SIG-M5 (cell line): Measurements from ENCODE around the gene REXO4.
A peak's percentile ranks its signal among the peaks of the same experiment; 100 is the strongest.
"Not testable (repeated sequence)": the region's sequence is repeated elsewhere in the genome, so short reads cannot be mapped to it uniquely, and the experiment has no call there.

ENCODE experiments used
- DNase-seq: peaks from one replicate; lab custom pipeline; 2025; lab: John Stamatoyannopoulos, UW

REXO4 gene, protein sequence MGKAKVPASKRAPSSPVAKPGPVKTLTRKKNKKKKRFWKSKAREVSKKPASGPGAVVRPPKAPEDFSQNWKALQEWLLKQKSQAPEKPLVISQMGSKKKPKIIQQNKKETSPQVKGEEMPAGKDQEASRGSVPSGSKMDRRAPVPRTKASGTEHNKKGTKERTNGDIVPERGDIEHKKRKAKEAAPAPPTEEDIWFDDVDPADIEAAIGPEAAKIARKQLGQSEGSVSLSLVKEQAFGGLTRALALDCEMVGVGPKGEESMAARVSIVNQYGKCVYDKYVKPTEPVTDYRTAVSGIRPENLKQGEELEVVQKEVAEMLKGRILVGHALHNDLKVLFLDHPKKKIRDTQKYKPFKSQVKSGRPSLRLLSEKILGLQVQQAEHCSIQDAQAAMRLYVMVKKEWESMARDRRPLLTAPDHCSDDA

DNA sequence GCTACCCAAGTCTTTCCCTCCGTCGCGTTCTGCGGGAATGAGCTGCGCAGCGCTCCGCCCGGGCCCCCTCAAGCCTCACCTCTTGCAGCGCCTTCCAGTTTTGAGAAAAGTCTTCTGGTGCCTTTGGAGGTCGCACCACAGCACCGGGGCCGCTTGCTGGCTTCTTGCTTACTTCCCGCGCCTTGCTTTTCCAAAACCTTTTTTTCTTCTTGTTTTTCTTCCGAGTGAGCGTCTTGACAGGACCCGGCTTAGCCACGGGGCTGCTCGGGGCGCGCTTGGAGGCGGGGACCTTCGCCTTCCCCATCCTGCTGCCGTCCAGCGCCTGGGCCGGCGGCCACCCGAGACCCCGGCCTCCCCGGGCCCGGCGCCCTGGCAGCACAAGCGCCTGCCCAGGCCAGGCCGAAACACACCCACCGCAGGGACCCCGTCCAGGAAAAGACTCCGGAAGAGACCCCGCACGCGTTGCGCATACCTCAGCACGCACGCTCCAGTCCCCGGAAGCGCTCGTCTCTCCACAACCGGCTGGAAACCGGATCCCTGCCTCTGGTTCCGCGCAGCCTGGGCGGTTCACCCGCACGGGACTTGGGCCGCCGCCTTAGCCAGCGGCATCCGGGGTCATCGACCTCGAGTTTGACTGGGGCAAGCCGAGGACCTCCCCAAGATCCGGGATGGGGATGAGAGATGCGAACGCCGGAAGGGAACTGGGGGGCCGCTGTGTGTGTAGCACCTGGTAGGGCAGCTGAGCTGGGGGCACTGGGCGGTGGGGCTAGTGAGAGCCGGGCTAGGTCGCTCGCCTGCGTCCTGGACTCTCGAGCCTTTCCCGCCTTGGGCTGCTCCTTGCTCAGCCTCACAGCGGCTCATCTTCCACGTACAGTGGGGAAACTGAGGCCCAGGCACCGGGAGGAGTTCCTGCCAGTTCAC lies at the start of gene REXO4:
Gene REXO4 (minus strand): TSS at position 470 of the 921 bp plus-strand sequence. CDS start 166 bp downstream, at position 304.
- DNase-seq: peak; percentile 51

DNA sequence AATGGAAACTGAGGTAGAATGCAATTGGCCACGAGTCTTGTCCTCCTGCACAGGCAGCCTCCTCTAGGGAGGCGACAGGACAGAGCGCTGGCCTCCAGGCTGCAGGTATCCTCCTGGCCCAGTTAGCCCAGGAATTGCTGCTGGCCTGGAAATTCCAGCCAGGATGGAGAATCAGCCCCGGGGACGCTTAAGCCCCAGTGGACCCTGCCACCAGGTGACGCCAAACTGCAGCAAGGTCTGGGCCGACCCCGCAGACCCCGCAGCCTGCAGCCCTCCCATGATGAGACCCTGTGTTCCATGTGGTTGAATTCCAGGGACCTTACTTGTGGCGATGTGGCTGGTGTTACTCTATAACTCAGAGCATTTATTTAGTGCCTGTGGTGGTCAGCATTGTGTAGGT lies 49.3 kb upstream of the REXO4 start:
- no peak for DNase-seq

DNA sequence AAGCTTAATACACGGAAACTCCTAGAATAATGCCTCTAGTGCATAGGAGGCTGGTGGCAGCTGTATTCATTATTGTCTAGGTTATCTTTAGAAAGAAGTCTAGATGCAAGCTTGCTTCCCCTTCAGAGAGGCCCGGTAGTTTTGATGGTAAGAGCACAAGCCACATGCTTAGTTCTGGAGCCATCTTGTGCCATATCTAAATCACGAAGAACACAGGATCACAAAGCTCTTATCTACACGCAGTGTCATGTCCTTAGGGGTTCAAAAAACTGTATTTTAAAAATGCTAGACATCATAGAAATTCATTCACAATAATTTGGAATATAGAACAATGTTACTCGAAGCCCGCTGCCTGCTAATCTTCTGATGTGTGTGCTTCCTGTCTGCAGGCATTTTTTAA lies 48.2 kb upstream of the REXO4 start:
- no peak for DNase-seq

DNA sequence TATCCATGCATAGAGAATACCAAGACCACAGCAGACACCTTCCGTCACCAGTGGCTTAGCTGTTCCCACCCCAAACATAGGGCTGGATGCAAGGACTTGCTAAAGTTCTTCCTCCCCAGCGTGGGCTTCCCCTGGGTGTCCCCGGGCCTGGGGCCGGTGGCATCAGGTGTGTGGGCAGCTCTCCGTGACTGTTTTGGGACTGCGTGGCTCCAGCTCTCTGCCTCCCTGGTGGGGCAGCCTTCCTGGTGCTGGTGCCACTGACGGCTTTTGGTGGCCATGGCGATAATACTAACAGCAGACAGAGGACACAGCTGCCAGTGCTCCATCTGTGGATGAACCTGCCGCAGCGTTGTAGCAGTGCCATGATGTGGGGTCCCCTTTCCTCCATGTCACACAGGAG lies 46.8 kb upstream of the REXO4 start:
- no peak for DNase-seq

DNA sequence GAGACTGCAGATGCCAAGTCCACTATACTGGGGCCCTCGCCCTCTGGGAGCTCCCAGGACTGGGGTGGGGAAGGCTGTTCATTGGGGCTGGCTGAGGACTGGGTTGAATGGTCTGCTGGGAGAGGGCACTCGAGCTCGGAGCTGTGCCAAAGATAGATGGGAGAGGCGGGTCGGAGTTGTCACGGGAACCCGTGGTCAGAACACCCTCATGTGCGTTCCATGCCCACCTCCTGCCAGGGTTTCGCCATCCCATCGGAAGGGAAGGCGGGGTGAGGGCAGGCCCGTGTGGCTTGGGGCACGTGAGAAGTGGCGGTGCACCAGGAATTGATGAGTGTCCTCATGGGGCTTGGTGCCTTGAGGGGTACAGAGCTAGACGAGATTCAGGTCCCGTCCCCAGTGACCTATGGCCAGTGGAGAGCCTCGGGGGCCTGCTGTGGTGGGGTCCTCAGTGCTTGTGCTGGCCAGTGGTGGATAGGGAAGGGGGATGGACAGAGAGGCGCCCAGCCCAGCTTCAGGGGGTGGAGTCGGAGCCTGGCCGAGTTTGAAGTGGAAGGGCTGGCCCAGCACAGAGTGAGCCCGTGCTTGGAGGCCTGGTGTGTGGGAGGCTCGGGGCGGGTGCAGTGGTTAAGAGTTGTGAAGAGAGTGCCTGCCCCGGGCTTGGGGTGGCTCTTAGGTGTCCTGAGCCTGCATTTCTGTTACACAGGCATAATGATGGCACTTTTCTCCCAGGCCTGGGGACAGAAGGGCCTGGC lies 46.2 kb upstream of the REXO4 start:
- DNase-seq: no peak

DNA sequence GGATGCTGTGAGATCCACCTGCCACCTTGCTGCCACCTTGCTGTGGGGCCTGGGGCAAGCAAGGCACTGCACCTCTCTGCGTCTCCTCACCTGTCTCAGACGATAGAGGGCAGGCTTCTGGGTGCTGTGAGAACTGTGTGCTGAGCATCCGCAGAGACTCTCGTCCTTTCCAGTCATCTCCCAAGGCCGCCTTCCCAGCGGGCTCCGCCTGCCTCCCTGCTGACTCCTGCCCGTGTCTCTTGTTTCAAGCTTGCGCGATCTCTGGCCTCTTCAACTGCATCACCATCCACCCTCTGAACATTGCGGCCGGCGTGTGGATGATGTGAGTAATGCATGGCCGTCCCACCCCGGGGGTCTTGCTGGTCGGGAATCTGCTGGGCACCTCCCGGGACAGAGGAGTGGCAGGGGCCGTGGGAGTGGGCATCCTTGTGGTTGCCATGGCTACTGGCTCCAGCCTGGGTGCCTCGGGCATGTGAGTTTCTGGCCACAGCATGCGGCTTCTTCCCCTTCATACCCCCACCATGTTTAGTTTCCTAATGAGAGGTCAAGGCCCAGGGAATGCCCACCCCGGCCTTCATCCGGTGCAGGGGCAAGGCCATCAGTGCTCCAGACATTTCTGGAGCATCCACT lies 45.5 kb upstream of the REXO4 start:
- no peak for DNase-seq

DNA sequence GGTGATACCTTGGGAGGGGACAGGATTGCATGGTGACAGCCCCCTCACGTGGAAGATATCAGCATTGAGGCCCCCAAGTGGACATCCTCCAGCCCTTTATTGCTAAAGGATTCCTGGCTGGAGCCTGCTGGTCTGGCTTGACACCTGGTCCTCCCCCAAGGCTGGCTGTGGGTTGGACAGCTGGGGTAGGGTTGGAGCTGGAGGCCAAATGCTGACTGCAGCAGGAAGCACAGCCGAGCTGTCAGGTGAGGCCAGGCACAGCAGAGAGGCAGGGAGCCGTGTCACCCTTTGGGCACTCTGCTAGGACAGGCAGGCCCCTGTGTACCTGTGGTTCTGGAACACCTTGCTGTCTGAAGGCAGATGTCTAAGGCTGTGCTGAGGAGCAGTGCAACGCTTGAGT lies 44.2 kb upstream of the REXO4 start:
- no peak for DNase-seq

DNA sequence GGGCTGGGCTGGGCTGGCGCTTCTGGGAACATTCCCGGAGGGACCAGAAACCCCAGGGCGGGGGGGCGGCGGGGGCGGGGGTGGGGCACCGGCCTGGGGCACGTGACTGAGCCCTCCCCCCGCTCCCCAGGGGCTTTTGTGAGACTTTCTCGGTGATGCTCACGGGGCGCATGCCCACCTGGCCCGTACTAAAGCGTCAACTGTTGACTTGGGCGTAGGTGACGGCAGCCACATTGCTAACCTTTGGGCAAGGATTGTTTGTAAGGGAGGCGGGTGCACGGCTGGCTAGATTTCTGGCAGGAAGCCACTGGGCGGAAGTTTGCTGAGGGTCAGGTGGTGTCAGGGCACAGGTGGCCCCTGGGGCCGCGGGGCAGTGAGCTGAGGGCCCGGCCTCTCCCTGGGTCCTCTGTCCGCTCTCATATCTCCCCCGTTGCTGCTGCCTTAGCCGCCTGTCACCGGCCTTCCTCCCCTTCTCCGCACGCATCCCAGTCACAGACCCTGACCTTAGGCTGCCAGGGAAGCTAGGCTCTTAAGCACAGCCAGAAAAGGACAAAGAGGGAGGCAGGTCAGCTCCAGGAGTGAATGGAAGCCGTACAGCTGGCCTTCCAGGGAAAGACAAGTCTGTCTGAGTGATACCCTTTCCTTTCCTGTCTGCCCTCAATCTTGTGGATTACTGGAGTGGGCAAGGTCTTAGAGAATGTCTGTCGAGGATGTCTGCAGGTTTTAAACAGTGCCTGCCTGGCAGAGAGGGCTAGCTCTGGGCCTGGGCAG lies 42.8 kb upstream of the REXO4 start:
- no peak for DNase-seq

DNA sequence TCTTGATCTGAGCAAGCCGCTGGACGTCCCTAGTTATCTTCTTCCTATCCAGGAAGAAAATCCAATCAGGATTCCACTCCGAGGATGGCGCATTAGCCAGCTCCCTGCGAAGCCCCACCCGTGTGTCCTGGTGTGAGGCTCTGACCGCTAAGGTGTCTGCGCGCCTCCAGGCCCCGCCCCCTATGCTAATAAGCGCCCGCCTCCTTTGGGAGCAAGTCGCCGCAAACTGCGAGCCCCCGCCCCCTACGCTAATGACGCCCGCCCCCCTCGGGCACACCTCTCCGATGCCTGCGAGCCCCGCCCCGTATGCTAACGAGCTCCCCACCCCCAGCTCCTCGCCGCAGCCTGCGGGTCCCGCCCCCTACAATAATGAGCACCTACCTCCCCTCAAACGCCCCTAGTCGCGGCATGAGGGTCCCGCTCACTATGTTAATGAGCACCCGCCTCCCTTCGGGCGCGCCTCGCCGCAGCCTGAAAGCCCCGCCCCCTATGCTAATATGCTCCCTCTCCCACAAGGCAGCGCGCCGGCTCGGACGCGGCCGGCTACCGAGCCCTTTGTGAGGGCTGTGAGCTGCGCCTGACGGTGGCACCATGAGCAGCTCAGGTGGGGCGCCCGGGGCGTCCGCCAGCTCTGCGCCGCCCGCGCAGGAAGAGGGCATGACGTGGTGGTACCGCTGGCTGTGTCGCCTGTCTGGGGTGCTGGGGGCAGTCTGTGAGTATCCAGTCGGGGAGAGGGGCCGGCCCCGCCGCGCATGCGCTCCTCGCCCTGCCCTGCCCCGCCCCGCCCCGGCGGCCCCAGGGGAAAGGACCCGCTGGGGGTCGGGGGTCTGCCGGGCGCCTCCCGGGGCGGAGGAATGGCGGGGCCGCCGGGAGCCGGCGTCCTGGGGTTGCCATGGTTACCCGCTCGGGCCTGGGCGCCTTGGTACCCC lies 41.9 kb upstream of the REXO4 start, which contains the start of gene CACFD1:
Gene CACFD1 (plus strand): TSS at position 503 of the 929 bp plus-strand sequence. CDS start 89 bp downstream, at position 592.
- no peak for DNase-seq

DNA sequence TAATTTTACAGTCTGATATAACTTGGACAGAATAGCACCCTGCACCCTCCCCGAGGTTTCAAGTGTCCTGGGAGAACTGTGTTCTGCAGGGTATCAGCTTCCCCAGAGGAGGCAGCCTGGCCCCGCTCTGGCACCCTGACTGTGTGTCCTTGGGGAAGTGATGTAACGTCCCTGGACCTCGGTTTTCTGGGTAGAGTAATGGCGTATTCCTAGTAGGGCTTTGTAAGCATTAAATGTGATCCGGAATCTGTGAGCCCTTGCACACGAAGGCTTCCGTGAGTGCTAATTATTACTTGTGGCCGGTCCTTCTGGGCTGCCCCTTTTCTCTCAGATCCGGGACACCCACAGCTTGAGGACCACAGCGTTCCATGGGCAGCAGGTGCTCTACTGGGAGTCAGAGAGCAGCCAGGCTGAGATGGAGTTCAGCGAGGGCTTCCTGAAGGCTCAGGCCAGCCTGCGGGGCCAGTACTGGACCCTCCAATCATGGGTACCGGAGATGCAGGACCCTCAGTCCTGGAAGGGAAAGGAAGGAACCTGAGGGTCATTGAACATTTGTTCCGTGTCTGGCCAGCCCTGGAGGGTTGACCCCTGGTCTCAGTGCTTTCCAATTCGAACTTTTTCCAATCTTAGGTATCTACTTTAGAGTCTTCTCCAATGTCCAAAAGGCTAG lies 41.0 kb upstream of the REXO4 start:
- no peak for DNase-seq

DNA sequence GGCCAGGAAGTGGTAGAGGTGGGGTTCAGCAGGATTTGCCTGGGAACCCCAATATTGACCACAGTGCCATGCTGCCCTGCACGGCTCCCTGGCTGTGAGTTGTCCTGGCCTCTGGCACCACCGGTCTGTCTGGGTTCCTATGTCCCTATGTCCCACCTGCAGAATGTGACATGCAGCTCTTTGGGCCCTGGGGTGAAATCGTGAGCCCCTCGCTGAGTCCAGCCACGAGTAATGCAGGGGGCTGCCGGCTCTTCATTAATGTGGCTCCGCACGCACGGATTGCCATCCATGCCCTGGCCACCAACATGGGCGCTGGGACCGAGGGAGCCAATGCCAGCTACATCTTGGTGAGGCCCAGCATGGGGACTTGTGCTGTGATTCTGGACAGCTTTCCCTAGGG lies 39.9 kb upstream of the REXO4 start:
- no peak for DNase-seq

DNA sequence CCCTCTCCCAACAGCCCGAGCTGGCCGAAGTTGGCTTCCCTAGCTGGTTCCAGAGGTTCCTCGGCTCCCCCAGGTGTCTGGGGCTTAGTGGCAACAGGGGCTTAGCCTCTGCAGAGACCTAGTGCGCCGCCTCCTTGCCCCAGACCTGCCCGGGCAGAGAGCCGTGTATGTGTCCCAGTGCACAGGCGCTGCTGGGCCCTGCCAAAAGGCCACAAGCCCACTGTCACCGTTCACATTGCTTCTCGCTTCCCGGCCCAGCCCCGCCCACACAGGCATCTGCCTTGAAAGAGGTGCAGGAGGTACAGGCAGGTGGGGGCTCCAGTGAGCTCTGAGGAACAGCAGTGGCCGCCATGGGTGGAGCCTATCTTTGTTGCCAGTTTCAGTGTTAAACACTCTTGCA lies 39.4 kb upstream of the REXO4 start:
- no peak for DNase-seq

DNA sequence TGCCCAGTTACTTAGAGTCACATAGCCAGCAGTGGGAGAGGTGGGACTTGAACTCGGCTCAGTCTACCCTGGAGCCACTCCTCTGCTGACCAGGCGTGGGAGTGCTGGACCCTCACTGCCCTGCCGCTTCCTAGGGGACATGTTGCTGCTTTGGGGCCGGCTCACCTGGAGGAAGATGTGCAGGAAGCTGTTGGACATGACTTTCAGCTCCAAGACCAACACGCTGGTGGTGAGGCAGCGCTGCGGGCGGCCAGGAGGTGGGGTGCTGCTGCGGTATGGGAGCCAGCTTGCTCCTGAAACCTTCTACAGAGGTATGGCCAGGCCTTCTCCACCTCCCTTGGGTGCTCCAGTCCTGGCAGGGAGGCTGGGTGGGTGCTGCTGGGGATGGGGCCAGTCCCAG lies 38.6 kb upstream of the REXO4 start:
- no peak for DNase-seq

DNA sequence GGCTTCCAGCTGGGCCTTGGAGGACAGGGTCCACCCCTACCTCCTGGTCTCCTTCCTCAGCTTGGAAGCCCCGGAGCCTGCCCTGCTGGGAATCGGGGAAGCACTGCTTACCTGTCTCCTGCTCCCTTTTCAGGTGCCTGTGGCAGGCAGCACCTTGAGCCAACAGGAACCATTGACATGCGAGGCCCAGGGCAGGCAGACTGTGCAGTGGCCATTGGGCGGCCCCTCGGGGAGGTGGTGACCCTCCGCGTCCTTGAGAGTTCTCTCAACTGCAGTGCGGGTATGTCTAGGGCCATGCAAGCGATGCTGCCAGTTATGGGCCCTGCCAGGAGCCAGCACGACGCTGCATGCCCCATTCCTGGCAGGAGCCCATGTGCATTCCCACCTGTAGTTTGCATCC lies 38.1 kb upstream of the REXO4 start:
- no peak for DNase-seq

DNA sequence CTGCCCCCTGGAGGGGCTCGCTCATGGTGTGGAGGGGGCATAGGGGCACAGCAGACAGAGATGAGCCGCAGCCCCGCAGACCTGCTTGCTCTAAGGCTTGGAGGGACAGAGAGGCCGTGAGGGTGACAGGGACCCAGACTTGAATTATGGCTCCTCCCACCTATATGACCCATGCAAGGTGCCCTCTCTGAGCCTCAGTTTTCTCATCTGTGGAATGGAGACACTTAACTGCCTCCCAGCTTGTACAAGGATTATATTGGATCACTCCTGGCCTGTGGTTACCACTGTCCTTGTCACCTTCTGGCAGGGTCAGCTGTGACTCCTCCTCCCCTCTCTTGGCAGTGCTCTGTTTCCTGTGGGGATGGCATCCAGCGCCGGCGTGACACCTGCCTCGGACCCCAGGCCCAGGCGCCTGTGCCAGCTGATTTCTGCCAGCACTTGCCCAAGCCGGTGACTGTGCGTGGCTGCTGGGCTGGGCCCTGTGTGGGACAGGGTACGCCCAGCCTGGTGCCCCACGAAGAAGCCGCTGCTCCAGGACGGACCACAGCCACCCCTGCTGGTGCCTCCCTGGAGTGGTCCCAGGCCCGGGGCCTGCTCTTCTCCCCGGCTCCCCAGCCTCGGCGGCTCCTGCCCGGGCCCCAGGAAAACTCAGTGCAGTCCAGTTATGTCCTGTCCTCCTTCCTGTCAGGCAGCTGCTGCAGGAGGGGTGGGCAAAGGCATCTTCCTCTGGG lies 37.3 kb upstream of the REXO4 start:
- DNase-seq: no peak

DNA sequence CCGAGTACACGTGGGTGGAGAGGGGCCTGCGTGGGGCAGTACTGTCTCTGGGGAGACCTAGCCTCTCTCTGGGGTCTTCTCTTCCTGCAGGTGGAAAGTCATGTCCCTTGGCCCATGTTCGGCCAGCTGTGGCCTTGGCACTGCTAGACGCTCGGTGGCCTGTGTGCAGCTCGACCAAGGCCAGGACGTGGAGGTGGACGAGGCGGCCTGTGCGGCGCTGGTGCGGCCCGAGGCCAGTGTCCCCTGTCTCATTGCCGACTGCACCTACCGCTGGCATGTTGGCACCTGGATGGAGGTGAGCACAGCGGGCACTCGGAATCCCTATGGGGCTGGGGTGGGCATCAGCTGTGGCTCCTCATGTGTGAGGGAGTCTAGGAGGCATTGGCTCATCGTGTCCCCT lies 36.5 kb upstream of the REXO4 start:
- no peak for DNase-seq

DNA sequence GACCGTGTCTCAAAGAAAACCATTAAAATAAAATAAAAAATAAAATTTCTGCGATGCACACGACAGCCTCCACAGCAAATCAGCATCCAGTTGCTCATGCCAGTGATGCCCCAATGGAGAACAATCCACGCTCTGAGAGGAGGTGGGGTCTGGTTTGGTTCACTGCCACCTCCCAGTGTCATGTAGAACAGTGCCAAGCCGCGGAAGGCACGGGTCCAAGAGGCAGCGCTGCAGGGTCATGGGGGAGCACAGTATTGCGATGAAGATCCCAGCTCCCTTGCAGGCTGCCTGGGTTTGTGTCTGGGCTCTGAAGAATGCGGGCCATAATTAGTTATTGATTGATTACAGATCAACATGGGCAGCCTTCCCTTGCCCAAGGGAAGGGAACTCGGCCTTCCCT lies 35.8 kb upstream of the REXO4 start:
- DNase-seq: no peak

DNA sequence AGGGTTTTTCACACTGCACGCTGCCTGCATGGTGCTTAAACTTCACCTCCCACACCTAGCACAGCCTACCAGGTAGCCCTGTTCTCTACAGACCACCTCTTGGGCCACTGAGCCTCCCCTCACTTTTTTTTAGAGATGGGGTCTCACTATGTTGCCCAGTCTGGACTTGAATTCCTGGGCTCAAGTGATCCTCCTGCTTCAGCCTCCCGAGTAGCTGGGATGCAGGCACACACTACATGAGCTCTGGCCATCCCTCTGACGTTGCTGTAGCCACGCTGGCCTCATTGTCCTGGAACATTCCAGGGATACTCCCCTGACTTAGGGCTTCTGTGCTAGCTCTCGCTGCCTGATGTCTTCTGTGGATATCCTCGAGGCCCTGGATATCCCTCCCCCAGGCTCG lies 34.8 kb upstream of the REXO4 start:
- no peak for DNase-seq

DNA sequence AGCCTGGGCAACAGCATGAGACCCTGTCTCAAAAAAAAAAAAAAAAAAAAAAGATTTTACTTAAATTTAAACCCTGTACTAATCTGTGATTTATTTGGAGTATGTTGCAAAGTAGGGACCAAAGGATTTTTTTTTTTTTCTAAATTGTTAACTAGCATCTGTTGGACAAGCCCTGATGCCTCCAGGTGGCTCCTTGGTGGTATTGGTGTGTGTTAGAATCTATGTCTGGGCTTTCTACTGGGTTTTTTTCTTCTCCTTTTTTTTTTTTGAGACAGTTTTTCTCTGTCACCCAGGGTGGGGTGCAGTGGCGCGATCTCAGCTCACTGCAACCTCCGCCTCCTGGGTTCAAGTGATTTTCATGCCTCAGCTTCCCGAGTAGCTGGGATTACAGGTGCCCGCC lies 34.1 kb upstream of the REXO4 start:
- not testable (repeated sequence) for DNase-seq
